Measurements from ENCODE around the gene NRIP3.

The NRIP3 gene

GRCh38 chr11:9008011-9008550, 4.3 kb upstream of the NRIP3 start:
- H3K4me1 ChIP-seq (ENCODE audit: insufficient read depth, low read length) = no peaks in the 10 kb centered on the region
- no peak overlapping the region for H3K27ac ChIP-seq (ENCODE audit: low read length)
- no peaks in the 10 kb centered on the region for H3K36me3 ChIP-seq (ENCODE audit: insufficient read depth, low read length)
- H3K9ac ChIP-seq (ENCODE audit: low read depth, low read length) = no peak overlapping the region
- no peak overlapping the region for H3K4me2 ChIP-seq (ENCODE audit: insufficient read depth, low read length)
- H3K27me3 ChIP-seq (ENCODE audit: insufficient read depth, low read length, poor library complexity) = peaks cover 24% of the 10 kb centered on the region
- no peaks in the 10 kb centered on the region for H4K20me1 ChIP-seq (ENCODE audit: insufficient read depth, low read length)
- TF ChIP-seq CTCF (IDR thresholded peaks at IDR 0.05; ENCODE audit: borderline replicate concordance, extremely low read depth, low read length, poor library complexity, severe bottlenecking) (no peak), EZH2 (IDR thresholded peaks at IDR 0.05; ENCODE audit: borderline replicate concordance, low read depth, low read length, severe bottlenecking) (no peak)
- no peak overlapping the region for H2AFZ ChIP-seq (ENCODE audit: low read depth, low read length)
- DNase-seq (no peak), ATAC-seq (ENCODE audit: insufficient read depth, low read depth) (no peak)
- no peaks in the 10 kb centered on the region for H3K9me3 ChIP-seq (ENCODE audit: insufficient read depth, low read length, severe bottlenecking)
- no peaks in the 10 kb centered on the region for H3K79me2 ChIP-seq (ENCODE audit: insufficient read depth, low read length)
- no peak overlapping the region for H3K4me3 ChIP-seq (ENCODE audit: low read depth in 1 of 2, low read length in 2 of 2)

- DNase-seq (no peak), ATAC-seq (ENCODE audit: insufficient read depth, low read depth) (no peak)
- no peaks in the 10 kb centered on the region for H4K20me1 ChIP-seq (ENCODE audit: insufficient read depth, low read length)
- TF ChIP-seq EZH2 (IDR thresholded peaks at IDR 0.05; ENCODE audit: borderline replicate concordance, low read depth, low read length, severe bottlenecking) (no peak), CTCF (IDR thresholded peaks at IDR 0.05; ENCODE audit: borderline replicate concordance, extremely low read depth, low read length, poor library complexity, severe bottlenecking) (no peak)
- no peak overlapping the region for H3K4me3 ChIP-seq (ENCODE audit: low read depth in 1 of 2, low read length in 2 of 2)
- no peak overlapping the region for H3K4me2 ChIP-seq (ENCODE audit: insufficient read depth, low read length)
- H3K36me3 ChIP-seq (ENCODE audit: insufficient read depth, low read length) = no peaks in the 10 kb centered on the region
- H3K27me3 ChIP-seq (ENCODE audit: insufficient read depth, low read length, poor library complexity) = peaks cover 44% of the 10 kb centered on the region
- no peak overlapping the region for H3K27ac ChIP-seq (ENCODE audit: low read length)
- H3K79me2 ChIP-seq (ENCODE audit: insufficient read depth, low read length) = no peaks in the 10 kb centered on the region
- no peak overlapping the region for H3K9ac ChIP-seq (ENCODE audit: low read depth, low read length)
- no peak overlapping the region for H2AFZ ChIP-seq (ENCODE audit: low read depth, low read length)
- no peaks in the 10 kb centered on the region for H3K9me3 ChIP-seq (ENCODE audit: insufficient read depth, low read length, severe bottlenecking)
- H3K4me1 ChIP-seq (ENCODE audit: insufficient read depth, low read length) = no peaks in the 10 kb centered on the region
Measured at GRCh38 chr11:9005087-9005486, 1.3 kb upstream of the NRIP3 start.

- Histone ChIP-seq H3K27me3 (ENCODE audit: insufficient read depth, low read length, poor library complexity) (peaks cover 44% of the 10 kb centered on the region), H3K4me2 (ENCODE audit: insufficient read depth, low read length) (no peak overlapping the region), H3K36me3 (ENCODE audit: insufficient read depth, low read length) (no peaks in the 10 kb centered on the region), H3K79me2 (ENCODE audit: insufficient read depth, low read length) (no peaks in the 10 kb centered on the region), H3K4me1 (ENCODE audit: insufficient read depth, low read length) (no peaks in the 10 kb centered on the region), H3K9me3 (ENCODE audit: insufficient read depth, low read length, severe bottlenecking) (no peaks in the 10 kb centered on the region), H3K4me3 (ENCODE audit: low read depth in 1 of 2, low read length in 2 of 2) (no peak overlapping the region), H3K9ac (ENCODE audit: low read depth, low read length) (no peak overlapping the region), H2AFZ (ENCODE audit: low read depth, low read length) (no peak overlapping the region), H3K27ac (ENCODE audit: low read length) (no peak overlapping the region), H4K20me1 (ENCODE audit: insufficient read depth, low read length) (no peaks in the 10 kb centered on the region)
- no peak for TF ChIP-seq CTCF (IDR thresholded peaks at IDR 0.05; ENCODE audit: borderline replicate concordance, extremely low read depth, low read length, poor library complexity, severe bottlenecking)
- no peak for TF ChIP-seq EZH2 (IDR thresholded peaks at IDR 0.05; ENCODE audit: borderline replicate concordance, low read depth, low read length, severe bottlenecking)
- DNase-seq (no peak), ATAC-seq (ENCODE audit: insufficient read depth, low read depth) (no peak)
Measured at GRCh38 chr11:9004183-9004926, 554 bp upstream of the NRIP3 start.
